ENCODE results near the gene SLCO1A2. TPM values are rescaled to one million over a fixed set of nuclear protein-coding genes. Genes with fewer than 3 reads are reported as not detected.

Gene SLCO1A2
- total RNA-seq, 1 experiment from 2014 or later = 10.3 TPM

- no peak overlapping the region for H2AFZ ChIP-seq (ENCODE audit: low read length)
- H3T11ph ChIP-seq (ENCODE audit: low read length) = no peak overlapping the region
- H3K23me2 ChIP-seq (ENCODE audit: insufficient read length, low read depth, low read length, poor library complexity, severe bottlenecking) = no peaks in the 10 kb centered on the region
- H3K23ac ChIP-seq (ENCODE audit: insufficient read length, low read depth, low read length) = no peak overlapping the region
- no peak overlapping the region for H3K4me2 ChIP-seq (ENCODE audit: insufficient read depth, insufficient read length, low read length)
- H3K4ac ChIP-seq (ENCODE audit: low read depth, low read length) = no peak overlapping the region
- H3K9me3 ChIP-seq (ENCODE audit: control insufficient read depth, low read depth, low read length) = peaks cover 4% of the 10 kb centered on the region
- no peak overlapping the region for H2BK12ac ChIP-seq (ENCODE audit: insufficient read length, low read depth, low read length)
- H4K91ac ChIP-seq (ENCODE audit: insufficient read length, low read depth, low read length) = no peak overlapping the region
- no peak overlapping the region for H4K8ac ChIP-seq (replicated peaks; ENCODE audit: insufficient read length, low read depth, low read length)
- no peak overlapping the region for H3K27ac ChIP-seq (ENCODE audit: insufficient read length, low read depth, low read length)
- no peak overlapping the region for H2AK5ac ChIP-seq (ENCODE audit: insufficient read length, low read length)
- H3K56ac ChIP-seq (ENCODE audit: insufficient read length, low read depth, low read length) = no peak overlapping the region
- H3K18ac ChIP-seq (ENCODE audit: insufficient read length, low read depth, low read length) = no peak overlapping the region
- Mint-ChIP-seq H3K4me3 (no peak overlapping the region), H3K9me3 (peaks cover 25 to 28% of the 10 kb centered on the region in 2 experiments), H3K4me1 (no peaks in the 10 kb centered on the region), H3K27me3 (ENCODE audit: low read depth) (no peaks in the 10 kb centered on the region), H3K27ac (no peak overlapping the region), H3K36me3 (ENCODE audit: insufficient read depth in 1 of 3, low read depth in 3 of 3) (peaks cover 5 to 21% (median 15%) of the 10 kb centered on the region in 3 experiments; a peak in 6 of 7 replicates)
- no peak overlapping the region for H2BK15ac ChIP-seq (ENCODE audit: low read depth, low read length)
- DNase-seq = no peak
- H3K79me2 ChIP-seq (ENCODE audit: insufficient read depth, low read length) = no peaks in the 10 kb centered on the region
- TF ChIP-seq CTCF (conservative IDR thresholded peaks at IDR 0.05) = no peak
- no peak overlapping the region for H2BK5ac ChIP-seq (ENCODE audit: insufficient read length, low read length)
- H4K20me1 ChIP-seq (ENCODE audit: control insufficient read depth, insufficient read depth, insufficient read length) = no peaks in the 10 kb centered on the region
- no peak overlapping the region for H2BK20ac ChIP-seq (ENCODE audit: low read depth, low read length, poor library complexity, severe bottlenecking)
- H2BK120ac ChIP-seq (ENCODE audit: low read depth, low read length, poor library complexity, severe bottlenecking) = no peak overlapping the region
- H3K14ac ChIP-seq (ENCODE audit: insufficient read depth, low read length) = no peak overlapping the region
- H4K5ac ChIP-seq (ENCODE audit: insufficient read length, low read depth, low read length) = no peak overlapping the region
- H3K9ac ChIP-seq (ENCODE audit: extremely low read depth, insufficient read length, low read length) = no peak overlapping the region
- H3K79me1 ChIP-seq (ENCODE audit: insufficient read depth, low read depth, low read length, poor library complexity, severe bottlenecking) = no peaks in the 10 kb centered on the region
- H3K27me3 ChIP-seq (ENCODE audit: insufficient read depth, low read length) = no peaks in the 10 kb centered on the region
- H3K4me1 ChIP-seq (ENCODE audit: insufficient read depth, low read length) = no peaks in the 10 kb centered on the region
Observed at GRCh38 chr12:21264232-21264631, 70.5 kb downstream of the SLCO1A2 start.

Measured in H9 (cell line).